Ishikawa (cell line): ENCODE results near the gene PTPRS.

ENCODE experiments used
- CREB1 ChIP-seq: IDR thresholded peaks from 2 replicates; pipeline ENCODE4 v1.6.1; 2012; ENCODE audit warnings: low read depth
- FOXM1 ChIP-seq: IDR thresholded peaks from 2 replicates; pipeline ENCODE4 v1.6.1; 2012; ENCODE audit warnings: low read depth, borderline replicate concordance
- MAX ChIP-seq: IDR thresholded peaks from 2 replicates; pipeline ENCODE4 v1.6.1; 2012
- RAD21 ChIP-seq: IDR thresholded peaks from 2 replicates; pipeline ENCODE4 v1.6.1; 2012; ENCODE audit warnings: low read depth
- TAF1 ChIP-seq: IDR thresholded peaks from 2 replicates; pipeline ENCODE4 v1.6.1; 2012; ENCODE audit warnings: low read depth, mild to moderate bottlenecking
- TCF12 ChIP-seq: IDR thresholded peaks from 2 replicates; pipeline ENCODE4 v1.6.1; 2012; ENCODE audit warnings: low read depth
- TEAD4 ChIP-seq: IDR thresholded peaks from 2 replicates; pipeline ENCODE4 v1.6.1; 2012

GRCh38 chr19:5334824-5335500 is 5.7 kb downstream of the PTPRS start:
- TF ChIP-seq TAF1 (no peak), MAX (no peak), CREB1 (no peak), RAD21 (no peak), FOXM1 (no peak), TEAD4 (no peak), TCF12 (no peak)
